Measurements from ENCODE around the gene CMTM3.

DNA sequence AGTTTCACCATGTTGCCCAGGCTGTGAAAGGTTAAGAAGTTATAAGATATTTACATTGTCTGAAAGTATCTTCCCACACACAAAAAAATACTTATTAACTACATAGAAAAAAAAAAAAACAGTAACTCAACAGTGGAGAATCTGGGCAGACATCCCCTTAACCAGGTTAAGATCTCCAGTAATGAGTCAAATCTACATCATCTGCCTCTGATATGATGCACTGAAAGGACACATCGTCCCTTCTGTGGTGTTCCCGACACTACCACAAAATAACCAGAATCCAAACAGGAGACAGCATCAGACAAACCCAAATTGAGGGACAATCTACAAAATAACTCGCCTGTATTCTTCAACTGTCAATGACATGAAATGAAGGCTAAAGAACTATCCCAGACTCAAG is 52.0 kb downstream of the CMTM3 start:
- TF ChIP-seq ZNF174 (tag by site-specific recombination; IDR thresholded peaks at IDR 0.05) (no peak), ZNF274 (IDR thresholded peaks at IDR 0.05; ENCODE audit: low read length) (no peak), ZNF274 (tag by site-specific recombination; IDR thresholded peaks at IDR 0.05; ENCODE audit: borderline replicate concordance) (no peak), KLF1 (tag by site-specific recombination; IDR thresholded peaks at IDR 0.05) (no peak), ZIC2 (tag by site-specific recombination; IDR thresholded peaks at IDR 0.05) (no peak), YY1 (tag by site-specific recombination; IDR thresholded peaks at IDR 0.05) (no peak), MYNN (tag by site-specific recombination; IDR thresholded peaks at IDR 0.05; ENCODE audit: borderline replicate concordance) (no peak), ZNF501 (tag by site-specific recombination; IDR thresholded peaks at IDR 0.05) (no peak), ZFP3 (tag by site-specific recombination; IDR thresholded peaks at IDR 0.05; ENCODE audit: low read depth) (no peak), ZNF184 (tag by site-specific recombination; IDR thresholded peaks at IDR 0.05) (no peak), ZEB2 (tag by site-specific recombination; IDR thresholded peaks at IDR 0.05) (no peak), MEIS1 (CRISPR knock-in tag; IDR thresholded peaks at IDR 0.05; ENCODE audit: borderline replicate concordance) (no peak)
- TF ChIP-seq, protein P1, sequence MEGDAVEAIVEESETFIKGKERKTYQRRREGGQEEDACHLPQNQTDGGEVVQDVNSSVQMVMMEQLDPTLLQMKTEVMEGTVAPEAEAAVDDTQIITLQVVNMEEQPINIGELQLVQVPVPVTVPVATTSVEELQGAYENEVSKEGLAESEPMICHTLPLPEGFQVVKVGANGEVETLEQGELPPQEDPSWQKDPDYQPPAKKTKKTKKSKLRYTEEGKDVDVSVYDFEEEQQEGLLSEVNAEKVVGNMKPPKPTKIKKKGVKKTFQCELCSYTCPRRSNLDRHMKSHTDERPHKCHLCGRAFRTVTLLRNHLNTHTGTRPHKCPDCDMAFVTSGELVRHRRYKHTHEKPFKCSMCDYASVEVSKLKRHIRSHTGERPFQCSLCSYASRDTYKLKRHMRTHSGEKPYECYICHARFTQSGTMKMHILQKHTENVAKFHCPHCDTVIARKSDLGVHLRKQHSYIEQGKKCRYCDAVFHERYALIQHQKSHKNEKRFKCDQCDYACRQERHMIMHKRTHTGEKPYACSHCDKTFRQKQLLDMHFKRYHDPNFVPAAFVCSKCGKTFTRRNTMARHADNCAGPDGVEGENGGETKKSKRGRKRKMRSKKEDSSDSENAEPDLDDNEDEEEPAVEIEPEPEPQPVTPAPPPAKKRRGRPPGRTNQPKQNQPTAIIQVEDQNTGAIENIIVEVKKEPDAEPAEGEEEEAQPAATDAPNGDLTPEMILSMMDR (tag by site-specific recombination; IDR thresholded peaks at IDR 0.05) = no peak
- TF ChIP-seq, protein P2, sequence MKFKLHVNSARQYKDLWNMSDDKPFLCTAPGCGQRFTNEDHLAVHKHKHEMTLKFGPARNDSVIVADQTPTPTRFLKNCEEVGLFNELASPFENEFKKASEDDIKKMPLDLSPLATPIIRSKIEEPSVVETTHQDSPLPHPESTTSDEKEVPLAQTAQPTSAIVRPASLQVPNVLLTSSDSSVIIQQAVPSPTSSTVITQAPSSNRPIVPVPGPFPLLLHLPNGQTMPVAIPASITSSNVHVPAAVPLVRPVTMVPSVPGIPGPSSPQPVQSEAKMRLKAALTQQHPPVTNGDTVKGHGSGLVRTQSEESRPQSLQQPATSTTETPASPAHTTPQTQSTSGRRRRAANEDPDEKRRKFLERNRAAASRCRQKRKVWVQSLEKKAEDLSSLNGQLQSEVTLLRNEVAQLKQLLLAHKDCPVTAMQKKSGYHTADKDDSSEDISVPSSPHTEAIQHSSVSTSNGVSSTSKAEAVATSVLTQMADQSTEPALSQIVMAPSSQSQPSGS (tag by site-specific recombination; IDR thresholded peaks at IDR 0.05; ENCODE audit: low read depth) = no peak
- TF ChIP-seq, protein P3, sequence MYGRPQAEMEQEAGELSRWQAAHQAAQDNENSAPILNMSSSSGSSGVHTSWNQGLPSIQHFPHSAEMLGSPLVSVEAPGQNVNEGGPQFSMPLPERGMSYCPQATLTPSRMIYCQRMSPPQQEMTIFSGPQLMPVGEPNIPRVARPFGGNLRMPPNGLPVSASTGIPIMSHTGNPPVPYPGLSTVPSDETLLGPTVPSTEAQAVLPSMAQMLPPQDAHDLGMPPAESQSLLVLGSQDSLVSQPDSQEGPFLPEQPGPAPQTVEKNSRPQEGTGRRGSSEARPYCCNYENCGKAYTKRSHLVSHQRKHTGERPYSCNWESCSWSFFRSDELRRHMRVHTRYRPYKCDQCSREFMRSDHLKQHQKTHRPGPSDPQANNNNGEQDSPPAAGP (tag by site-specific recombination; IDR thresholded peaks at IDR 0.05) = no peak

All from HEK293 (cell line).